H9 (cell line): Measurements from ENCODE around the gene POMGNT1. TPM values are rescaled to one million over a fixed set of nuclear protein-coding genes. Genes with fewer than 3 reads are reported as not detected.

Experiments
- DNase-seq: peaks from one replicate; pipeline ENCODE4 v3.0.0-alpha.2; 2017
- H2AFZ ChIP-seq: one replicate; pipeline ENCODE4 v1.6.1; 2013; ENCODE audit warnings: mild to moderate bottlenecking, low read length, control low read depth, moderate library complexity
- H2AK5ac ChIP-seq: 2 replicates; pipeline ENCODE4 v1.6.1; 2013; ENCODE audit warnings: low read length, control low read depth, mixed read lengths; ENCODE audit not compliant: insufficient read length
- H2BK120ac ChIP-seq: one replicate; pipeline ENCODE4 v1.6.1; 2013; ENCODE audit warnings: low read depth, mild to moderate bottlenecking, low read length, control low read depth, inconsistent platforms; ENCODE audit not compliant: poor library complexity, severe bottlenecking
- H2BK12ac ChIP-seq: 2 replicates; pipeline ENCODE4 v1.6.1; 2013; ENCODE audit warnings: low read length, control low read depth, mixed read lengths, low read depth; ENCODE audit not compliant: insufficient read length
- H2BK15ac ChIP-seq: 2 replicates; pipeline ENCODE4 v1.6.1; 2013; ENCODE audit warnings: low read depth, low read length, control low read depth
- H2BK20ac ChIP-seq: one replicate; pipeline ENCODE4 v1.6.1; 2013; ENCODE audit warnings: low read depth, mild to moderate bottlenecking, low read length, control low read depth, inconsistent platforms; ENCODE audit not compliant: poor library complexity, severe bottlenecking
- H2BK5ac ChIP-seq: 2 replicates; pipeline ENCODE4 v1.6.1; 2013; ENCODE audit warnings: low read length, control low read depth, mixed read lengths; ENCODE audit not compliant: insufficient read length
- H3K14ac ChIP-seq: 2 replicates; pipeline ENCODE4 v1.6.1; 2013; ENCODE audit warnings: low read length, control low read depth; ENCODE audit not compliant: insufficient read depth
- H3K18ac ChIP-seq: 2 replicates; pipeline ENCODE4 v1.6.1; 2013; ENCODE audit warnings: low read depth, mild to moderate bottlenecking, mixed read lengths, low read length, control low read depth; ENCODE audit not compliant: insufficient read length
- H3K23ac ChIP-seq: 2 replicates; pipeline ENCODE4 v1.6.1; 2013; ENCODE audit warnings: low read length, control low read depth, mixed read lengths, low read depth; ENCODE audit not compliant: insufficient read length
- H3K23me2 ChIP-seq: 2 replicates; pipeline ENCODE4 v1.6.1; 2013; ENCODE audit warnings: low read depth, mild to moderate bottlenecking, mixed read lengths, low read length, control low read depth; ENCODE audit not compliant: insufficient read length, poor library complexity, severe bottlenecking
- H3K27ac ChIP-seq: 2 replicates; pipeline ENCODE4 v1.5.1; 2013; ENCODE audit warnings: low read length, control low read depth, mixed read lengths, low read depth; ENCODE audit not compliant: insufficient read length
- H3K27me3 ChIP-seq: 2 replicates; pipeline ENCODE4 v1.6.1; 2013; ENCODE audit warnings: low read length, control low read depth, inconsistent platforms; ENCODE audit not compliant: insufficient read depth
- H3K4ac ChIP-seq: 2 replicates; pipeline ENCODE4 v1.6.1; 2013; ENCODE audit warnings: low read depth, mild to moderate bottlenecking, control low read depth, inconsistent platforms, low read length, moderate library complexity
- H3K4me1 ChIP-seq: 2 replicates; pipeline ENCODE4 v1.6.1; 2013; ENCODE audit warnings: low read length, control low read depth, inconsistent platforms; ENCODE audit not compliant: insufficient read depth
- H3K4me2 ChIP-seq: 2 replicates; pipeline ENCODE4 v1.6.1; 2013; ENCODE audit warnings: low read length, control low read depth, mixed read lengths; ENCODE audit not compliant: insufficient read length, insufficient read depth
- H3K56ac ChIP-seq: 2 replicates; pipeline ENCODE4 v1.6.1; 2013; ENCODE audit warnings: low read depth, mild to moderate bottlenecking, mixed read lengths, low read length, control low read depth; ENCODE audit not compliant: insufficient read length
- H3K79me1 ChIP-seq: 2 replicates; pipeline ENCODE4 v1.6.1; 2013; ENCODE audit warnings: low read depth, mild to moderate bottlenecking, moderate library complexity, low read length, control low read depth, inconsistent platforms; ENCODE audit not compliant: insufficient read depth, poor library complexity, severe bottlenecking
- H3K79me2 ChIP-seq: 2 replicates; pipeline ENCODE4 v1.6.1; 2013; ENCODE audit warnings: low read length, control low read depth, inconsistent platforms; ENCODE audit not compliant: insufficient read depth
- H3K9ac ChIP-seq: 2 replicates; pipeline ENCODE4 v1.6.1; 2013; ENCODE audit warnings: low read length, control low read depth, mixed read lengths; ENCODE audit not compliant: insufficient read length; ENCODE audit errors: extremely low read depth
- H3K9me3 ChIP-seq: one replicate; pipeline ENCODE4 v1.6.1; 2013; ENCODE audit warnings: low read depth, low read length, inconsistent platforms; ENCODE audit not compliant: control insufficient read depth
- H3T11ph ChIP-seq: one replicate; pipeline ENCODE4 v1.6.1; 2013; ENCODE audit warnings: mild to moderate bottlenecking, low read length, control low read depth, inconsistent platforms
- H4K20me1 ChIP-seq: one replicate; pipeline ENCODE4 v1.6.1; 2013; ENCODE audit not compliant: control insufficient read depth, insufficient read length, insufficient read depth
- H4K5ac ChIP-seq: 2 replicates; pipeline ENCODE4 v1.6.1; 2013; ENCODE audit warnings: low read depth, mild to moderate bottlenecking, mixed read lengths, low read length, control low read depth; ENCODE audit not compliant: insufficient read length
- H4K8ac ChIP-seq: replicated peaks from 2 replicates; pipeline ENCODE4 v1.6.1; 2013; ENCODE audit warnings: low read length, control low read depth, mixed read lengths, low read depth; ENCODE audit not compliant: insufficient read length
- H4K91ac ChIP-seq: 2 replicates; pipeline ENCODE4 v1.6.1; 2013; ENCODE audit warnings: low read depth, mild to moderate bottlenecking, moderate library complexity, mixed read lengths, low read length, control low read depth; ENCODE audit not compliant: insufficient read length
- H3K27ac Mint-ChIP-seq, 3 experiments: 2 replicates in 2 of 3; 3 replicates in 1 of 3; pipeline ENCODE4 v1.8.0; 2020 to 2021; ENCODE audit warnings: mixed read lengths in 3 of 3, mild to moderate bottlenecking in 1 of 3, moderate library complexity in 1 of 3
- H3K27me3 Mint-ChIP-seq: 2 replicates; pipeline ENCODE4 v1.8.0; 2021; ENCODE audit warnings: low read depth, mild to moderate bottlenecking, moderate library complexity, mixed read lengths
- H3K36me3 Mint-ChIP-seq, 3 experiments: 2 replicates in 2 of 3; 3 replicates in 1 of 3; pipeline ENCODE4 v1.8.0; 2020 to 2021; ENCODE audit warnings: low read depth in 3 of 3, mixed read lengths in 3 of 3; ENCODE audit not compliant: insufficient read depth in 1 of 3
- H3K4me1 Mint-ChIP-seq, 2 experiments: 2 replicates each; pipeline ENCODE4 v1.8.0; 2020; ENCODE audit warnings: mixed read lengths in 2 of 2
- H3K4me3 Mint-ChIP-seq, 2 experiments: 2 replicates in 1 of 2; 3 replicates in 1 of 2; pipeline ENCODE4 v1.8.0; 2020 to 2021; ENCODE audit warnings: mild to moderate bottlenecking in 2 of 2, mixed read lengths in 2 of 2, moderate library complexity in 1 of 2
- H3K9me3 Mint-ChIP-seq, 2 experiments: 2 replicates in 1 of 2; 3 replicates in 1 of 2; pipeline ENCODE4 v1.8.0; 2020; ENCODE audit warnings: mild to moderate bottlenecking in 2 of 2, mixed read lengths in 2 of 2, moderate library complexity in 1 of 2
- WGBS: extraction: QIAGEN DNeasy Blood & Tissue Kit; methylation state at CpG from one replicate; pipeline ENCODE4 v1.1.7; 2013; ENCODE audit warnings: missing lambda C conversion rate, low lambda C conversion rate, mixed read lengths; ENCODE audit not compliant: insufficient read length; ENCODE audit errors: extremely low coverage; 5-methylcytosine and 5-hydroxymethylcytosine counted together
- total RNA-seq: library from RNA; stranded (reverse); gene quantifications from 2 replicates; pipeline ENCODE4 v1.2.1, GENCODE V29; 2021
- TF ChIP-seq, protein P1 (sequence below): fragments of 200-600 bp; sonication (generic); conservative IDR thresholded peaks from 3 replicates; pipeline ENCODE4 v1.8.0; 2021; ENCODE audit warnings: antibody characterized with exemption, mild to moderate bottlenecking

The POMGNT1 gene
- total RNA-seq, 1 experiment from 2014 or later: 62.6 TPM

DNA sequence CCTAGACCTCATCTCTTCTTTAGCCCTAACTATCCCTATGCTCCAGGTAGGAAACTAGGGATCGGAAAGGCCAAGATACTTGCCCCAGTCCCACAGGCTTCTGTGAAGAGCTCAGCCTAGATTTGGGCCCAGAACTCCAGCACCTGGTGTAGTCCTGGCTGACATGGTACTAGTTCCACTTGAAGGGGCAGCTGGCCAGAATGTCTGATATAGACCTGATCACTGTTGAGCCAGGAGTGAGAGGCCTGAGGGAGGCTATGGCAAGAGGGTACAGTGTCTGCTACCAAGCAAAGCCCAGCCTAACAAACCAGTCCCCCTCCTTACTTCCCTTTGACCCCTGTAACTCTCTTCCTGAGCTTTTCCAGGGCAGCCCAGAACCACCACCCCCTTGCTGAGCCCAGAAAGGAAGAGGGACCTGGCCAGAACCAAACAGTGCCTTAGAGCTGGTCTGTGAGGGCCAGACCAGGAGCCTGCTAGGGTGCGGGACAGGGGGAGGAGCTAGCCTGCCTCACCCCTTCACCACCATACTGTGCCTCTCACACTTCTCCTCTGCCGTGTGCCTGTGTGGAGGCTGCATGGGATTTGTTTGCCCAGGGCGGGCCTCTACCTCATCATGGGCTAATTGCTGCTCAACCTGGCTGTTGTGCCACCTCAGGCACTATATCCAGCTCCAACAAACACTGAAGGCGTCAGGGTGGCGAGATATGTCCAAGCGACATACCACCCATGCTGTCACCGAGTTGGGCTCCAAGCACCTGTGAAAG, 10.9 kb downstream of the POMGNT1 start:
- Histone ChIP-seq H3K18ac (no peak overlapping the region), H2AFZ (no peak overlapping the region), H3K56ac (no peak overlapping the region), H3T11ph (no peak overlapping the region), H2BK5ac (no peak overlapping the region), H2BK20ac (no peak overlapping the region), H3K79me1 (no peaks in the 10 kb centered on the region), H3K9me3 (no peaks in the 10 kb centered on the region), H2AK5ac (no peak overlapping the region), H3K27ac (no peak overlapping the region), H3K14ac (no peak overlapping the region), H3K4me2 (no peak overlapping the region), H3K9ac (no peak overlapping the region), H3K4me1 (no peaks in the 10 kb centered on the region), H3K79me2 (no peaks in the 10 kb centered on the region), H4K20me1 (no peaks in the 10 kb centered on the region), H3K23me2 (no peaks in the 10 kb centered on the region), H2BK12ac (no peak overlapping the region), H4K91ac (no peak overlapping the region), H3K27me3 (no peaks in the 10 kb centered on the region; the same call in 1 of the 2 replicates), H2BK15ac (no peak overlapping the region), H4K5ac (no peak overlapping the region), H2BK120ac (no peak overlapping the region), H3K23ac (no peak overlapping the region), H4K8ac (no peak overlapping the region), H3K4ac (no peak overlapping the region)
- WGBS: no CpG with 5 or more reads among the region's 8 CpGs
- no peak for DNase-seq
- H3K4me1 Mint-ChIP-seq: peaks cover 7% of the 10 kb centered on the region in 2 experiments; a peak in 3 of 4 replicates
- peaks cover 12 to 40% (median 29%) of the 10 kb centered on the region in 3 experiments; a peak in 6 of 7 replicates for H3K36me3 Mint-ChIP-seq
- H3K9me3 Mint-ChIP-seq: no peaks in the 10 kb centered on the region
- peaks cover 4% of the 10 kb centered on the region for H3K27me3 Mint-ChIP-seq
- no peak overlapping the region for H3K27ac Mint-ChIP-seq
- H3K4me3 Mint-ChIP-seq: peak overlapping the region in 1 of 2 experiments; percentile 11; a peak in 1 of 5 replicates
- TF ChIP-seq, protein P1, sequence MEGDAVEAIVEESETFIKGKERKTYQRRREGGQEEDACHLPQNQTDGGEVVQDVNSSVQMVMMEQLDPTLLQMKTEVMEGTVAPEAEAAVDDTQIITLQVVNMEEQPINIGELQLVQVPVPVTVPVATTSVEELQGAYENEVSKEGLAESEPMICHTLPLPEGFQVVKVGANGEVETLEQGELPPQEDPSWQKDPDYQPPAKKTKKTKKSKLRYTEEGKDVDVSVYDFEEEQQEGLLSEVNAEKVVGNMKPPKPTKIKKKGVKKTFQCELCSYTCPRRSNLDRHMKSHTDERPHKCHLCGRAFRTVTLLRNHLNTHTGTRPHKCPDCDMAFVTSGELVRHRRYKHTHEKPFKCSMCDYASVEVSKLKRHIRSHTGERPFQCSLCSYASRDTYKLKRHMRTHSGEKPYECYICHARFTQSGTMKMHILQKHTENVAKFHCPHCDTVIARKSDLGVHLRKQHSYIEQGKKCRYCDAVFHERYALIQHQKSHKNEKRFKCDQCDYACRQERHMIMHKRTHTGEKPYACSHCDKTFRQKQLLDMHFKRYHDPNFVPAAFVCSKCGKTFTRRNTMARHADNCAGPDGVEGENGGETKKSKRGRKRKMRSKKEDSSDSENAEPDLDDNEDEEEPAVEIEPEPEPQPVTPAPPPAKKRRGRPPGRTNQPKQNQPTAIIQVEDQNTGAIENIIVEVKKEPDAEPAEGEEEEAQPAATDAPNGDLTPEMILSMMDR: no peak
